GM04503 (cell line): ENCODE measurements around the gene RPP25.

ENCODE experiments used
- DNase-seq: peaks from one replicate; pipeline ENCODE4 v3.0.0-alpha.2; 2012; ENCODE audit warnings: low read depth

Gene RPP25, protein sequence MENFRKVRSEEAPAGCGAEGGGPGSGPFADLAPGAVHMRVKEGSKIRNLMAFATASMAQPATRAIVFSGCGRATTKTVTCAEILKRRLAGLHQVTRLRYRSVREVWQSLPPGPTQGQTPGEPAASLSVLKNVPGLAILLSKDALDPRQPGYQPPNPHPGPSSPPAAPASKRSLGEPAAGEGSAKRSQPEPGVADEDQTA

GRCh38 chr15:74956648-74957475 is at the start of gene RPP25:
Gene RPP25 (minus strand): TSS chr15:74956772. CDS start chr15:74956583, 189 bp downstream.
- DNase-seq: no peak

GRCh38 chr15:75002398-75002797 is 45.8 kb upstream of the RPP25 start:
- no peak for DNase-seq

DNA sequence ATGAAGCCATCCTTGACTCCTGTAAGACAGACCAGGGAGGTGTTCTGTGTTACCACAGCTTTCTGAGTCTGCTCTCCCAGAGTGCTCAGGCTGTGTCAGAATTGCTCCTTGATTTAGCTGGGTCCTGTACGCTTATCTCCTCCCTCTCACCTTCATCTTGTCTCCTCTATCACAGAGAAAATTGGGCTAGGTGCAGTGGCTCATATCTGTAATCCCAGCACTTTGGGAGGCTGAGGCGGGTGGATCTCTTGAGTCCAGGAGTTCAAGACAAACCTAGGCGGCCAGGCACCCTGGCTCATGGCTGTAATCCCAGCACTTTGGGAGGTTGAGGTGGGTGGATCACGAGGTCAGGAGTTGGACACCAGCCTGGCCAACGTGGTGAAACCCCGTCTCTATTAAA is 44.7 kb upstream of the RPP25 start:
- DNase-seq: no peak

DNA sequence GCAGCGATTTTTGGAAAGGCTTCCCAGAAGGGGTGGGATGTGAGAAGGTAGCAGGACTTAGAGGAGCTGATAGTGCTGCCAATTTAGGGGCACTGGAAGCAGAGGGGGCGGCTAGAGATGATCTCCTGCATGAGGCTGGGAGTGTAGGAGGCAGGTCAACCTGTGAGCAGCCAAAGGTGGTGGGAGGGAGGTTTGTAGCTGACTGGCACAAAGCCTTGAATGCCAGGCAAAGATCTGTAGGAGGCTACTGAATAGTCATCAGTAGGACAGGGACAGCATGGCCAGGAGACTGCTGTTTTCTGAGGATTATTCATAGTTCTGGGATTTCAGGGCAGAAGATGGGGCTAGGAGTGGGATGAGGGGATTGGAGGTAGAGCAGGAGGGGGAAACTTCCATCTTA is 41.0 kb upstream of the RPP25 start:
- no peak for DNase-seq

- DNase-seq: no peak
Measured at GRCh38 chr15:74997141-74997540, 40.6 kb upstream of the RPP25 start.

DNA sequence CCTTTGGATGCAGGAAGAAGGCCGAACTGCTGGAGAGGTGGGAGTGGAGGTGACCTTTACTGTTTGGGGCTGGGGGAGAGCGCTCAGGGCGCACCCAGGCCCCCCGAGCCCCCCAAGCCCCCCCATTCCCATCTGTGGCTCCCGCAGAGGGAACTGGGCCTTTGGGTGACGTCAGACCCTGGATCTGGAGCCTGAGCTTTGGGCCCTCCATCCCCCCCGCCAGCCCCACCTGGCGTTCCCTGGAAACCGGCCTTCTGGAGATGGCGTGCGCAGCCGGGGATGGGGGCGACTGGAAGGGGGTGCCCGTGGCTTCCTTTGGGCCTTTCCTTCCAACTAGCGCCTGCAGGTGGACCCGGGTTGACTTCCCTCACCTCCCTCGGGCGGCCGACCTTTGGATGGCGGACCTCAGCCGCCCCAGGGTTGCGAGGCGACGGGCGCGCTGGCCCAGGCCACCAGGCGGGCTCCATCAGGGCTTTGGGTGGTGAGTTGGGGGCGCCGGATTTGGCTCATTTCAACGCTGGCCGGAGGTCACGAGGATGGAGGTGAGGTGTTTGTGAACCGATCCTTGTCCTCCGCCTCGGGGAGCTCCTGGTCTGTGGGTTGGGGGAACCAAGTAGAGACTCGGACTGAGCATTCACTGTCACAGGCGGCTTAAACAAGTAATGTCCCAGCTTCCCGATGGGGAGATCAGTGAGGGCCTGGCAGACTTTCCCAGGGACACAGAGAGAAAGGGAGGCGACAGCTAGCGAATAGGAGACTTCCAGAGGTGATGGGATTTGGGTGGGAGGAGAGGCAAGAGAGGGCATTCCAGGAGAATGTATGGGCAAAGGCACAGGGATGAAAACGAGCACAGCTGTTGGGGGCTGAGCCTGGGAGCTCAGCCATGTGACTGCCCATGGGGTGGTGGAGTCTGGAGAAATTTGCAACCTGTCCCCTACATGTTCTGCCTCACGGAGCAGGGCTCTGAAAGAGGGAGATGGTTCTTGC is 39.5 kb upstream of the RPP25 start:
- DNase-seq: no peak

GRCh38 chr15:74995182-74995778 is 38.7 kb upstream of the RPP25 start, which contains the start of gene SCAMP5:
Gene SCAMP5 (plus strand): TSS chr15:74995563. CDS start chr15:75011840, 16,277 bp downstream.
- peak; percentile 29 for DNase-seq

DNA sequence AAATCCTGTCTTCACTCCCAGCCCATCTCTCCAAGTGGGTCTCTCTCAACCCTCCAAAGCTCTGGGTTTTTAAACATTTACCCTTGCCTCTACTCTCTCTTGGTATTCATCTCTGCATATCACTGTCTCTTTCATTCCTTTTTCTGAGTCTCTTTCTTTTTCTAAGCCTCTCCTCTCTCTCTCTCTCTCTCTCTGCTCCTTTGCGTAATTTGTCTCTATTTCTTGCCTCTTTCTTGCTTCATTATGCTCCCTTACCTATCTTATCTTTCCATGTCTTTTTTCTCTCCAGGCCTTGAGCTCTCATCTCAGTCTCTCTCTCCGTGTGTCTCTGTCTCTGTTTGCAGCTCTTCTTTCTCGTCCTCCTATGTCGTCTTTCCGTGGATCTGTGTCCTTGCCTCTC is 38.1 kb upstream of the RPP25 start:
- DNase-seq: no peak

- DNase-seq: no peak
Measured at GRCh38 chr15:74994236-74994635, 37.7 kb upstream of the RPP25 start.

GRCh38 chr15:74992619-74993018 is 36.0 kb upstream of the RPP25 start:
- no peak for DNase-seq

GRCh38 chr15:74989527-74989926 is 33.0 kb upstream of the RPP25 start:
- DNase-seq: no peak

GRCh38 chr15:74988007-74988800 is 31.6 kb upstream of the RPP25 start:
- no peak for DNase-seq

DNA sequence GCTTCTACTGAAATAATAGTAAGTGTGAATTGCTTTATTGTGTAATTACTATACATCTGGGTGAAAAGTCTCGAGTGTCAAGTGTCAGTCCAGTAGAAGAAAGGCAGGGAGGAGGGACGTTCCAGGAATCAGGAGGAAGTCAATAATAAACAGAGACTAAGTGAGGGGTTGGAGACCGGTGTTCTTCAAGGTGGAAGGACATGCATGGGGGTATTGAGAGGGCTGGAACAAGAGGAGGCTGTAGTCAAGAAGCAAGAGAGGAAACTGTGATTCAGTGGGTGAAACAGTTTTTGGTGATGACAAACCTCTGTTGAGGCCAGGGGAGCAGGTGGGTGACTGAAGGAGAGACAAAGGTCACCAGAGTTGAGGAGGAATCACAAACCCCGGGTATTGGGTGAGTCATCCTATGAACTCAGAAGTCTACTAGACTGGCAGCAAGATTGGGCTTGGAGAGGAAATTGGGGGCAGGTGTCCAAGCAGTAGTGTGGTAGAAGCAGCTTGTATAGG is 27.2 kb upstream of the RPP25 start:
- DNase-seq: no peak

GRCh38 chr15:74982183-74982582 is 25.6 kb upstream of the RPP25 start:
- no peak for DNase-seq

- no peak for DNase-seq
Measured at GRCh38 chr15:74978503-74978902, 21.9 kb upstream of the RPP25 start.

DNA sequence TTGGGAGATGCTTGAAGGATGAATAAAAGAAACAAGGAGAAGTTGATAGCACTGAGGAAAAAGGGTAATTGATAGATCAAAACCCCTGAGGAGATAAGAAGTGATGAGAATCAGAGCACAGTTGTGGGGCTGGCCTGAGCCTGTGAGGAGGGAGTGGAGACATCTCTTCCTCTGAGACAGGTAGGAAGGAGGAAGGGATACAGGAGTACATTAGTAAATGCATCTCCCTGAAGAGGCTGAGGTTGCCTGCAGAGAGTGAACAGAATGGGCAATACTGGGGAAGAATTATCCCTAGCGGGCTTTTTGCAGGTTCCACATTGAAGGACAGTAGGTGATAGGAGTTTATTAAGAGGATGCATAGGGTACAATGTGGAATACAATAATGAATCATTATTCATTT is 21.5 kb upstream of the RPP25 start:
- no peak for DNase-seq

DNA sequence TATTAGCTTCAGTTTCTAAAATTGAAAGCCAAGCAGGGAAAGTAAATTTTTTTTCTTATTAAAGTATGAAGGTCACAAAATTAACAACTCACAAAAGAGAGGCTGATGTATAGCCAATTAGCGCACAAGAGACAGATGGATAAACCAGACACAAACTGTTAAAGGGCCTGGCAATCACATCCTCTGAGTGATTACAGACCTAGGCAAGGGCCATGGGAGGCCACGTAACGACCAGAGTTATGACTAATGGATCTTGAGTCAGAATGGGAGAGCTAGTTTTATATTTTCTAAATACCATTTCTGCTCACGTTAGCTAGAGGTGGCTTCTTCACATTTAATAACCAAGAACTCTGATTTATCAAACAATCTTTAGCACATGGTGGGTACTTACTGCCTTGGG is 21.0 kb upstream of the RPP25 start:
- no peak for DNase-seq

GRCh38 chr15:74976159-74976558 is 19.6 kb upstream of the RPP25 start:
- no peak for DNase-seq

DNA sequence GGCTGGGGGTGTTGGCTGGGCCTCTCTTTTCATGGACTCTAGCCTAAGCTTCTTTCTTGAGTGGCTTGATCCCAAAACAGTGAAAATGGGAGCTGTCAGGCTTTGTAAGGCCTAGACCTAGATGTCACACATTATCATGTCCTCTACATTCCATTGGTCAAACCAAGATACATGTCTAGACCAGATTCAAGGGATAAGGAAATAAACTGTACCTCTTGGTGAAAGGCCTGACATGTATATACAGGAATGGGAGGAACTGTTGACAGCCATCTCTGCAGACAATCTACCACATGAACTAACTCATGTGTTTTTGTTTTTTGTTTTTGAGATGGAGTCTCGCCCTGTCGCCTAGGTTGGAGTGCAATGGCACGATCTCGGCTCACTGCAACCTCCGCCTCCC is 11.1 kb upstream of the RPP25 start:
- no peak for DNase-seq

GRCh38 chr15:74964794-74965193 is 8.2 kb upstream of the RPP25 start:
- no peak for DNase-seq

- no peak for DNase-seq
Measured at GRCh38 chr15:74963213-74963612, 6.6 kb upstream of the RPP25 start.
